Coronary artery (tissue), 2 donors: ENCODE results near the gene SOX6.

Experiments
- DNase-seq: peaks from one replicate; pipeline ENCODE4 v3.0.0-alpha.2; 2017; ENCODE audit warnings: low spot score
- H3K27ac ChIP-seq, 2 donors: fragments of 200-600 bp; sonication (generic); one replicate each; pipeline ENCODE4 v1.5.1; 2016 to 2019
- H3K4me3 ChIP-seq: fragments of 200-600 bp; sonication (generic); 2 replicates; pipeline ENCODE4 v1.5.1; 2016; ENCODE audit warnings: mild to moderate bottlenecking, moderate library complexity
- CTCF ChIP-seq: fragments of 200-600 bp; sonication (generic); IDR thresholded peaks from one replicate; pipeline ENCODE4 v1.5.1; 2019; ENCODE audit warnings: antibody characterized with exemption

The SOX6 gene

DNA sequence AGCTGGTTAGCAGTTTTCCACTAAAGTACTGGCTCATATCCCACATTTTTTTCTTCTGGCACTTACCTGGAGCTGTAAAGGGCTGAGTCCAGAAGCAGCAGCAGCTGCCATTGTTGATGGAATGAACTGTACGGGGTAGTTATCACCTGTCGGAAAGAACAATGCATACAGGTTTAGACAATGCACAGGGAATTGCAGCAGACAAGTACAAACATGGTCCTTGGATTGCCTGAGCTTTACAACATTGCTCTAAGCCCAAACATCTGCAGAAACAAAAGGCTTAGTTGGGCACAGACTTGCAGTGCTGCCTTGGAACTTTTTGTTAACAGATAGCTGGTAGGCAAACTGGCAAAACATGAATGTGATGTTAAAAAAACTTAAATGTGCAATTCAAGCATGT, 258.8 kb downstream of the SOX6 start:
- no peak overlapping the region for H3K4me3 ChIP-seq
- TF ChIP-seq CTCF: no peak
- no peak overlapping the region for H3K27ac ChIP-seq
- DNase-seq: no peak

DNA sequence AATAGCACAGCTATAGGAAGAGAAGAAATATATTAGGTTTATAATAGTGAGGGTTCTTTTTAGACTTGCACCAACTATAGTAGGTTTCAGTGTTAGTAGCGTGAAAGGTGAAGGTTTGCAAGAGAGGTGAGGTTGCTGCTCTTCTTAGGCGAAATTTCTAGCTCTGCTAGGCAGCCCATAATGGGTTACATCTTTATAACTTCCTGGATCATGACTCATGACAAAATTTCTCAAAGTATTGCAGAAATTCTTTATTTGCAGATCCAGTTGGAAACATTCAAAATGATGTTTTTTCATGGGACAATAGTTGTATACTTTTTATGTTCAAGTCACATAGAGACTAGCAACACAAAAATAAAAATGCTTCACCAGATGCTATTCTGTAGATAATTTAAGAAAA, 260.0 kb downstream of the SOX6 start:
- Histone ChIP-seq H3K27ac (no peak overlapping the region), H3K4me3 (no peak overlapping the region)
- no peak for DNase-seq
- no peak for TF ChIP-seq CTCF

GRCh38 chr11:16095756-16096155, 260.6 kb downstream of the SOX6 start:
- no peak for TF ChIP-seq CTCF
- no peak overlapping the region for H3K27ac ChIP-seq
- no peak for DNase-seq
- no peak overlapping the region for H3K4me3 ChIP-seq

GRCh38 chr11:16093889-16094653, 262.3 kb downstream of the SOX6 start:
- no peak for TF ChIP-seq CTCF
- Histone ChIP-seq H3K4me3 (no peak overlapping the region), H3K27ac (no peak overlapping the region)
- DNase-seq: no peak

DNA sequence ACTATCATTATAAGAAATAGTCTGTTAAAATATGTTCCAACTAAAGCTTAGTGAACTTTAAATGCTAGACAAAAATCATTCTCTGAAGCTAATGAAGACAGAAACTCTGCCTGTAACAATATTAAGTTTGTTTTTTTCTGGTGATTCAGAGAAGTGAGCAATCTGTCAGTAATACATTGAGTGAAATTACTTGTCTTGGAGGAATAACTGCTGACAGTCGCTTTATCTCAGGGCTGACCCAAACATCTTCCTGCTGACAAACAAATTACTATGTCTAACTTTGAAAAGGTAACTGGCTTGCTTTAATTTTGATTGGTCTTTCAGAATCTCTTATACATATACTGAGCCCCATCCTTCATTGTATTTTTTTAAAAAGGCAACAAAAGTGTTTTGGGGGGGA, 264.5 kb downstream of the SOX6 start:
- DNase-seq: no peak
- H3K27ac ChIP-seq: no peak overlapping the region
- no peak overlapping the region for H3K4me3 ChIP-seq
- no peak for TF ChIP-seq CTCF

DNA sequence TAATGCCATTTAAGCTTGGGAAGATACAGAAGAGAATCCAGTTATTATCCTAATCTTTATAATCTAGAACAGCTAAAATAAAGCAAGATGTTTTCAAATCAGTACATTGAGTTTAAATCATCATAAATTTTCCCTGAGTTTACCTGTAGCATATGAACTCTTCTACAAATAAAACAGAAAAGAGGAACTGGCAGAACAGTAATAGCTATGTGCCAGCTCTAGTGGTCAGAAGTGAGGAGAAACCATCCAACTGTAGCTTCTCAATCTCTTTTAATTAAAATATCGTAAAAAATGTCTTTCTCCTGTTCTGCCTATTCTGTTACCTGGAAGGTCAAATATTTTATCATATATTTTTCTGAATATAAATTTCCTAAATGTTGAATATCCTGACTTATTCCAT, 266.9 kb downstream of the SOX6 start:
- TF ChIP-seq CTCF: no peak
- no peak for DNase-seq
- no peak overlapping the region for H3K4me3 ChIP-seq
- H3K27ac ChIP-seq: no peak overlapping the region

DNA sequence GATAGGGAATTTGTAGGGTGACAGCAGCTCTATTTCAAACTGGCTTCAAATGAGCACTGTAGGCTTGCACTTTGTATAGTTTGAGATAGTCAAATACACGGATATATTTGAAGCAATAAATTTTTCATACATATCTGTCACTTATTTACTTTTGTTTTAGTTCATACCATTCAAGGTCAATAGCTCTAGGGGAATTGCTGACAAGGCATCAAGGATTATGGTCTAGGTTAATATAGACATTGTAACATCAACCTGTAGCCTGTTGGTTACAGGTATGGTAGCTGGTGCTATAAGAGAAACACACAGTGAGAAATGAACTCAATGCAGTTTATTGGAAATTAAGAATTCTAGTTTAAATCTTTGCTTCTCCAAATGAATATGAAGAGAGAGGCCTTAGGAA, 267.6 kb downstream of the SOX6 start:
- DNase-seq: no peak
- no peak overlapping the region for H3K27ac ChIP-seq
- TF ChIP-seq CTCF: no peak
- no peak overlapping the region for H3K4me3 ChIP-seq
